Measurements from ENCODE around the gene OLA1. TPM values are rescaled to one million over a fixed set of nuclear protein-coding genes. Genes with fewer than 3 reads are reported as not detected.

The OLA1 gene
- polyA plus RNA-seq, 1 of the 3 experiments (the other 2 are of a cell fraction): 46.9 TPM

DNA sequence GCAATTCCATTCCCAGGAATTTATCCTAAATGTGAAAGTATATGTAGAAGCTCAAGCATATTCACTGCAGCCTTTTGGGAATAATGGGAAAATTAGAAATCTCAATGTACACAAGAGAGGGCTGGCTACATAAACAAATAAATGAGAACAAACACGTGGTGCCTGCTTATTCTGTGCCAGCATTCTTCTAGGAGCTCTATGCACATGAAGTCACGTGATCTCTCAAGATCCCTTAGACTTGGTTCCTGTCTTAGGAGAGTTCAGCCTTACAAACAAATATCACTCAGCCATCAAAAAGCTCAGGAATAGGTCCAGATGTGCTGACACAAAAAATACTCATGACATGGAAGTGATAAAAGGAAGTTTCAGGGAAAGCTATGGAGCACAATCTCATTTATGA lies 190.3 kb downstream of the OLA1 start:
- H3K4me2 ChIP-seq: no peak overlapping the region
- no peaks in the 10 kb centered on the region for H3K36me3 ChIP-seq (replicated peaks in 1 of 2; ENCODE audit: control insufficient read depth in 1 of 2, insufficient read depth in 2 of 2, low read length in 1 of 2)
- TF ChIP-seq RAD21 (IDR thresholded peaks at IDR 0.05; ENCODE audit: low read length): no peak
- TF ChIP-seq FOXJ3 (CRISPR knock-in tag; IDR thresholded peaks at IDR 0.05): no peak
- TF ChIP-seq JUND (IDR thresholded peaks at IDR 0.05): no peak
- TF ChIP-seq GABPA (IDR thresholded peaks at IDR 0.05; ENCODE audit: low read depth): no peak
- TF ChIP-seq SIN3A (IDR thresholded peaks at IDR 0.05; ENCODE audit: borderline replicate concordance, low read depth, low read length): no peak
- no peak for TF ChIP-seq TAF1 (IDR thresholded peaks at IDR 0.05; ENCODE audit: borderline replicate concordance, low read depth, low read length)
- TF ChIP-seq, protein P1, sequence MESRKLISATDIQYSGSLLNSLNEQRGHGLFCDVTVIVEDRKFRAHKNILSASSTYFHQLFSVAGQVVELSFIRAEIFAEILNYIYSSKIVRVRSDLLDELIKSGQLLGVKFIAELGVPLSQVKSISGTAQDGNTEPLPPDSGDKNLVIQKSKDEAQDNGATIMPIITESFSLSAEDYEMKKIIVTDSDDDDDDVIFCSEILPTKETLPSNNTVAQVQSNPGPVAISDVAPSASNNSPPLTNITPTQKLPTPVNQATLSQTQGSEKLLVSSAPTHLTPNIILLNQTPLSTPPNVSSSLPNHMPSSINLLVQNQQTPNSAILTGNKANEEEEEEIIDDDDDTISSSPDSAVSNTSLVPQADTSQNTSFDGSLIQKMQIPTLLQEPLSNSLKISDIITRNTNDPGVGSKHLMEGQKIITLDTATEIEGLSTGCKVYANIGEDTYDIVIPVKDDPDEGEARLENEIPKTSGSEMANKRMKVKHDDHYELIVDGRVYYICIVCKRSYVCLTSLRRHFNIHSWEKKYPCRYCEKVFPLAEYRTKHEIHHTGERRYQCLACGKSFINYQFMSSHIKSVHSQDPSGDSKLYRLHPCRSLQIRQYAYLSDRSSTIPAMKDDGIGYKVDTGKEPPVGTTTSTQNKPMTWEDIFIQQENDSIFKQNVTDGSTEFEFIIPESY (IDR thresholded peaks at IDR 0.05; ENCODE audit: borderline replicate concordance, low read depth): no peak
- TF ChIP-seq RXRA (IDR thresholded peaks at IDR 0.05; ENCODE audit: borderline replicate concordance, low read depth): no peak
- no peak for TF ChIP-seq NFIC (IDR thresholded peaks at IDR 0.05; ENCODE audit: borderline replicate concordance)
- no peak for TF ChIP-seq CHD2 (IDR thresholded peaks at IDR 0.05; ENCODE audit: low read length, partially characterized antibody)
- no peak for TF ChIP-seq EZH2phosphoT487 (IDR thresholded peaks at IDR 0.05; ENCODE audit: borderline replicate concordance, low read depth)
- TF ChIP-seq SMC3 (IDR thresholded peaks at IDR 0.05; ENCODE audit: low read depth, low read length): no peak
- TF ChIP-seq, protein P2, sequence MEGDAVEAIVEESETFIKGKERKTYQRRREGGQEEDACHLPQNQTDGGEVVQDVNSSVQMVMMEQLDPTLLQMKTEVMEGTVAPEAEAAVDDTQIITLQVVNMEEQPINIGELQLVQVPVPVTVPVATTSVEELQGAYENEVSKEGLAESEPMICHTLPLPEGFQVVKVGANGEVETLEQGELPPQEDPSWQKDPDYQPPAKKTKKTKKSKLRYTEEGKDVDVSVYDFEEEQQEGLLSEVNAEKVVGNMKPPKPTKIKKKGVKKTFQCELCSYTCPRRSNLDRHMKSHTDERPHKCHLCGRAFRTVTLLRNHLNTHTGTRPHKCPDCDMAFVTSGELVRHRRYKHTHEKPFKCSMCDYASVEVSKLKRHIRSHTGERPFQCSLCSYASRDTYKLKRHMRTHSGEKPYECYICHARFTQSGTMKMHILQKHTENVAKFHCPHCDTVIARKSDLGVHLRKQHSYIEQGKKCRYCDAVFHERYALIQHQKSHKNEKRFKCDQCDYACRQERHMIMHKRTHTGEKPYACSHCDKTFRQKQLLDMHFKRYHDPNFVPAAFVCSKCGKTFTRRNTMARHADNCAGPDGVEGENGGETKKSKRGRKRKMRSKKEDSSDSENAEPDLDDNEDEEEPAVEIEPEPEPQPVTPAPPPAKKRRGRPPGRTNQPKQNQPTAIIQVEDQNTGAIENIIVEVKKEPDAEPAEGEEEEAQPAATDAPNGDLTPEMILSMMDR (IDR thresholded peaks at IDR 0.05): no peak
- TF ChIP-seq, protein P3, sequence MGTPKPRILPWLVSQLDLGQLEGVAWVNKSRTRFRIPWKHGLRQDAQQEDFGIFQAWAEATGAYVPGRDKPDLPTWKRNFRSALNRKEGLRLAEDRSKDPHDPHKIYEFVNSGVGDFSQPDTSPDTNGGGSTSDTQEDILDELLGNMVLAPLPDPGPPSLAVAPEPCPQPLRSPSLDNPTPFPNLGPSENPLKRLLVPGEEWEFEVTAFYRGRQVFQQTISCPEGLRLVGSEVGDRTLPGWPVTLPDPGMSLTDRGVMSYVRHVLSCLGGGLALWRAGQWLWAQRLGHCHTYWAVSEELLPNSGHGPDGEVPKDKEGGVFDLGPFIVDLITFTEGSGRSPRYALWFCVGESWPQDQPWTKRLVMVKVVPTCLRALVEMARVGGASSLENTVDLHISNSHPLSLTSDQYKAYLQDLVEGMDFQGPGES (IDR thresholded peaks at IDR 0.05; ENCODE audit: low read depth, low read length): no peak
- TF ChIP-seq TEAD4 (IDR thresholded peaks at IDR 0.05; ENCODE audit: borderline replicate concordance, insufficient read depth): no peak
- TF ChIP-seq GATA2 (CRISPR knock-in tag; IDR thresholded peaks at IDR 0.05): no peak
- no peaks in the 10 kb centered on the region for H3F3A ChIP-seq (replicated peaks; ENCODE audit: insufficient read depth)
- H3K9me3 ChIP-seq: no peaks in the 10 kb centered on the region
- peaks cover 3 to 4% of the 10 kb centered on the region in 2 experiments; a peak in 2 of 4 replicates for H3K4me1 ChIP-seq (ENCODE audit: control insufficient read depth in 1 of 2, insufficient read depth in 2 of 2, low read depth in 1 of 2, low read length in 1 of 2)
- DNase-seq: no peak
- no peaks in the 10 kb centered on the region for H3K79me2 ChIP-seq (ENCODE audit: insufficient read depth)
- H4K20me1 ChIP-seq (ENCODE audit: insufficient read depth): no peaks in the 10 kb centered on the region
- no peaks in the 10 kb centered on the region for H3K9me2 ChIP-seq
- no peak overlapping the region for H3K9ac ChIP-seq
- H3K27me3 ChIP-seq (ENCODE audit: insufficient read depth): no peaks in the 10 kb centered on the region
- H3K4me3 ChIP-seq (ENCODE audit: low read depth in 2 of 2, low read length in 1 of 2): no peak overlapping the region
- H2AFZ ChIP-seq (ENCODE audit: low read depth): no peak overlapping the region; the same call in 1 of the 2 replicates
- 66% methylated on average over 2 of the region's 2 CpGs for WGBS (ENCODE audit: low lambda C conversion rate)
- POLR2A ChIA-PET: no interaction called here
- CTCF ChIA-PET: interaction anchor here (1.3 to 1.5 kb wide), 2 partner anchors 9 to 18 kb away, joined by 3 read pairs; no protein-coding TSS in a partner anchor
- no peak overlapping the region for H3K27ac ChIP-seq (ENCODE audit: low read depth in 2 of 2, low read length in 1 of 2)
